IMR-90 (cell line): ENCODE data around the gene RAB12. TPM values are rescaled to one million over a fixed set of nuclear protein-coding genes. Genes with fewer than 3 reads are reported as not detected.

Source experiments
- ATAC-seq: fragments of 200-7000 bp; cut with Tn5 transposase; 2 replicates; pipeline ENCODE4 v1.9.1; 2020; ENCODE audit warnings: low read depth, mild to moderate bottlenecking, moderate library complexity
- BruUV-seq: library from RNA; stranded (reverse); fragments of 400-500 nt; replicated peaks from 2 replicates; lab custom pipeline; 2021; lab: Mats Ljungman, UMichigan
- CTCF ChIA-PET: fragments of 300-600 bp; formaldehyde crosslinking; extraction: SDS; loops from one replicate; lab custom pipeline; 2021; ENCODE audit warnings: antibody characterized with exemption; lab: Yijun Ruan, JAX
- POLR2A ChIA-PET: fragments of 300-600 bp; sonication (Branson Sonifier 250); formaldehyde crosslinking; loops from one replicate; lab custom pipeline; 2022; ENCODE audit warnings: antibody characterized with exemption; ENCODE audit not compliant: unreplicated experiment; lab: Charles Lee
- DNase-seq: peaks from one replicate; pipeline ENCODE4 v3.0.0; 2013
- H2AFZ ChIP-seq: replicated peaks from 2 replicates; pipeline ENCODE3; 2013; ENCODE audit warnings: low read length, mild to moderate bottlenecking; ENCODE audit not compliant: poor library complexity
- H2AK5ac ChIP-seq: 2 replicates; pipeline ENCODE4 v1.6.1; 2013; ENCODE audit warnings: low read depth, low read length, inconsistent platforms
- H2AK9ac ChIP-seq: replicated peaks from 2 replicates; pipeline ENCODE3; 2013; ENCODE audit warnings: mild to moderate bottlenecking, low read depth, low read length, moderate library complexity; ENCODE audit not compliant: poor library complexity
- H2BK120ac ChIP-seq: 2 replicates; pipeline ENCODE4 v1.6.1; 2013; ENCODE audit warnings: low read depth, low read length, inconsistent platforms
- H2BK15ac ChIP-seq: 3 replicates; pipeline ENCODE4 v1.6.1; 2013; ENCODE audit warnings: low read depth, low read length, inconsistent platforms
- H2BK20ac ChIP-seq: 2 replicates; pipeline ENCODE4 v1.6.1; 2013; ENCODE audit warnings: low read depth, mild to moderate bottlenecking, inconsistent platforms, low read length, moderate library complexity
- H2BK5ac ChIP-seq: 2 replicates; pipeline ENCODE4 v1.6.1; 2013; ENCODE audit warnings: mild to moderate bottlenecking, low read depth, low read length, inconsistent platforms; ENCODE audit not compliant: poor library complexity, severe bottlenecking
- H3K14ac ChIP-seq: replicated peaks from 2 replicates; pipeline ENCODE4 v1.6.1; 2013; ENCODE audit warnings: low read depth, low read length, inconsistent platforms
- H3K18ac ChIP-seq: 2 replicates; pipeline ENCODE4 v1.6.1; 2013; ENCODE audit warnings: low read depth, low read length, control low read depth
- H3K23ac ChIP-seq: 2 replicates; pipeline ENCODE4 v1.6.1; 2013; ENCODE audit warnings: low read depth, low read length, inconsistent platforms
- H3K27ac ChIP-seq: 2 replicates; pipeline ENCODE4 v1.5.1; 2013; ENCODE audit warnings: mild to moderate bottlenecking, control low read depth, low read length; ENCODE audit not compliant: insufficient read depth
- H3K27me3 ChIP-seq: 2 replicates; pipeline ENCODE4 v1.6.1; 2013; ENCODE audit warnings: low read length; ENCODE audit not compliant: control insufficient read depth, insufficient read depth
- H3K36me3 ChIP-seq: 2 replicates; pipeline ENCODE4 v1.6.1; 2013; ENCODE audit warnings: low read length, mixed read lengths; ENCODE audit not compliant: control insufficient read depth, insufficient read depth
- H3K4ac ChIP-seq: 2 replicates; pipeline ENCODE4 v1.6.1; 2013; ENCODE audit warnings: low read depth, low read length, inconsistent platforms
- H3K4me1 ChIP-seq: 2 replicates; pipeline ENCODE4 v1.6.1; 2013; ENCODE audit warnings: low read length, mixed read lengths; ENCODE audit not compliant: control insufficient read depth, insufficient read depth
- H3K4me2 ChIP-seq: 2 replicates; pipeline ENCODE4 v1.6.1; 2013; ENCODE audit warnings: low read depth, mild to moderate bottlenecking, control low read depth, low read length, moderate library complexity
- H3K4me3 ChIP-seq: 2 replicates; pipeline ENCODE4 v1.5.1; 2013; ENCODE audit warnings: low read depth, mild to moderate bottlenecking, control low read depth, low read length, moderate library complexity; ENCODE audit not compliant: insufficient read depth
- H3K56ac ChIP-seq: 2 replicates; pipeline ENCODE4 v1.6.1; 2013; ENCODE audit warnings: low read length, inconsistent platforms; ENCODE audit not compliant: insufficient read depth; ENCODE audit errors: extremely low read depth
- H3K79me1 ChIP-seq, 2 experiments: 2 replicates each; pipeline ENCODE4 v1.6.1; 2013; ENCODE audit warnings: low read length in 2 of 2, inconsistent platforms in 1 of 2, low read depth in 1 of 2
- H3K9ac ChIP-seq: 2 replicates; pipeline ENCODE4 v1.6.1; 2013; ENCODE audit warnings: low read depth, low read length, control low read depth
- H3K9me1 ChIP-seq: 2 replicates; pipeline ENCODE4 v1.6.1; 2013; ENCODE audit warnings: low read length, inconsistent platforms; ENCODE audit not compliant: insufficient read depth
- H3K9me3 ChIP-seq: 2 replicates; pipeline ENCODE4 v1.6.1; 2013; ENCODE audit warnings: low read length; ENCODE audit not compliant: control insufficient read depth, insufficient read depth
- H4K20me1 ChIP-seq: 2 replicates; pipeline ENCODE4 v1.6.1; 2013; ENCODE audit warnings: low read length, inconsistent platforms; ENCODE audit not compliant: insufficient read depth
- H4K5ac ChIP-seq: 2 replicates; pipeline ENCODE4 v1.6.1; 2013; ENCODE audit warnings: mild to moderate bottlenecking, low read depth, low read length, control low read depth
- H4K8ac ChIP-seq, 2 experiments: 2 replicates each; pipeline ENCODE4 v1.6.1; 2013; ENCODE audit warnings: low read depth in 2 of 2, low read length in 2 of 2, control low read depth in 1 of 2, inconsistent platforms in 1 of 2
- H4K91ac ChIP-seq: 2 replicates; pipeline ENCODE4 v1.6.1; 2013; ENCODE audit warnings: low read depth, low read length, inconsistent platforms; ENCODE audit not compliant: insufficient read depth
- BHLHE40 ChIP-seq: fragments of 150-350 bp; IDR thresholded peaks from 2 replicates; pipeline ENCODE4 v1.6.1; 2016; ENCODE audit warnings: mild to moderate bottlenecking, low read depth, low read length
- CEBPB ChIP-seq: IDR thresholded peaks from 2 replicates; pipeline ENCODE4 v1.6.1; 2012; ENCODE audit warnings: low read depth, low read length, improper control_type of control experiment
- FOS ChIP-seq: fragments of 150-350 bp; IDR thresholded peaks from 2 replicates; pipeline ENCODE4 v1.6.1; 2016; ENCODE audit warnings: low read depth, low read length
- MAFK ChIP-seq: IDR thresholded peaks from 2 replicates; pipeline ENCODE4 v1.6.1; 2012; ENCODE audit warnings: low read depth, low read length, improper control_type of control experiment
- MAZ ChIP-seq: IDR thresholded peaks from 2 replicates; pipeline ENCODE4 v1.6.1; 2012; ENCODE audit warnings: low read depth, mild to moderate bottlenecking, low read length, improper control_type of control experiment, moderate library complexity, borderline replicate concordance
- MXI1 ChIP-seq: IDR thresholded peaks from 2 replicates; pipeline ENCODE4 v1.6.1; 2012; ENCODE audit warnings: low read depth, mild to moderate bottlenecking, low read length, moderate library complexity, borderline replicate concordance
- NFE2L2 ChIP-seq: fragments of 150-350 bp; IDR thresholded peaks from 2 replicates; pipeline ENCODE4 v1.6.1; 2016; ENCODE audit warnings: low read depth, mild to moderate bottlenecking, low read length
- POLR2A ChIP-seq: IDR thresholded peaks from 2 replicates; pipeline ENCODE4 v1.6.1; 2012; ENCODE audit warnings: mild to moderate bottlenecking, low read depth, low read length
- RAD21 ChIP-seq: IDR thresholded peaks from 2 replicates; pipeline ENCODE4 v1.6.1; 2012; ENCODE audit warnings: low read length, improper control_type of control experiment
- RFX5 ChIP-seq: IDR thresholded peaks from 2 replicates; pipeline ENCODE4 v1.8.0; 2012; ENCODE audit warnings: low read depth, mild to moderate bottlenecking, low read length, moderate library complexity
- SMC3 ChIP-seq: fragments of 150-350 bp; IDR thresholded peaks from 2 replicates; pipeline ENCODE4 v1.6.1; 2016; ENCODE audit warnings: low read depth, mild to moderate bottlenecking, antibody characterized with exemption, low read length, moderate library complexity
- WGBS, 2 experiments: methylation state at CpG; one replicate each; pipeline versions ENCODE4 v1.1.5 to v1.1.7; 2013; ENCODE audit warnings: missing lambda C conversion rate in 2 of 2; ENCODE audit not compliant: insufficient read length in 1 of 2; ENCODE audit errors: extremely low coverage in 2 of 2; 5-methylcytosine and 5-hydroxymethylcytosine counted together
- dilution Hi-C: fragments of 300-500 bp; cut with HindIII; formaldehyde crosslinking; loops from one replicate; pipeline ENCODE4 v1.14.3; 2018; ENCODE audit warnings: low sequenced_read_pairs; ENCODE audit not compliant: unreplicated experiment
- in situ Hi-C: fragments of 300-500 bp; cut with MboI; formaldehyde crosslinking; loops from 3 replicates; pipeline ENCODE4 v1.14.3; 2019; ENCODE audit warnings: low sequenced_read_pairs, inconsistent platforms, mixed read lengths
- intact Hi-C: fragments of 100-400 bp; cut with micrococcal nuclease; formaldehyde crosslinking; loops from 2 replicates; pipeline ENCODE4 v1.10.0; 2022
- polyA plus RNA-seq, 3 experiments: library from polyadenylated mRNA; depleted of rRNA; stranded (reverse); fragments of >200 nt; gene quantifications; 2 replicates each; pipeline ENCODE4 v1.2.3, GENCODE V29; 2012; ENCODE audit warnings: low replicate concordance in 1 of 3
- total RNA-seq: library from RNA; depleted of rRNA; stranded (reverse); fragments of >200 nt; gene quantifications from 2 replicates; pipeline ENCODE4 v1.2.3, GENCODE V29; 2012
- TF ChIP-seq, protein P1 (sequence below): fragments of 150-350 bp; IDR thresholded peaks from 2 replicates; pipeline ENCODE4 v1.6.1; 2017; ENCODE audit warnings: mild to moderate bottlenecking, antibody characterized with exemption, low read length, low read depth
- TF ChIP-seq, protein P2 (sequence below): fragments of 150-350 bp; IDR thresholded peaks from 2 replicates; pipeline ENCODE4 v1.6.1; 2016; ENCODE audit warnings: low read depth, mild to moderate bottlenecking, low read length, moderate library complexity, borderline replicate concordance
- TF ChIP-seq, protein P3 (sequence below): conservative IDR thresholded peaks from 2 replicates; pipeline ENCODE4 v1.5.1; 2012; ENCODE audit warnings: mild to moderate bottlenecking, low read depth, low read length, improper control_type of control experiment

The RAB12 gene
- total and polyA plus RNA-seq, 2 of the 4 experiments (the other 2 are of a cell fraction), result 14.9 to 19.2 TPM

DNA sequence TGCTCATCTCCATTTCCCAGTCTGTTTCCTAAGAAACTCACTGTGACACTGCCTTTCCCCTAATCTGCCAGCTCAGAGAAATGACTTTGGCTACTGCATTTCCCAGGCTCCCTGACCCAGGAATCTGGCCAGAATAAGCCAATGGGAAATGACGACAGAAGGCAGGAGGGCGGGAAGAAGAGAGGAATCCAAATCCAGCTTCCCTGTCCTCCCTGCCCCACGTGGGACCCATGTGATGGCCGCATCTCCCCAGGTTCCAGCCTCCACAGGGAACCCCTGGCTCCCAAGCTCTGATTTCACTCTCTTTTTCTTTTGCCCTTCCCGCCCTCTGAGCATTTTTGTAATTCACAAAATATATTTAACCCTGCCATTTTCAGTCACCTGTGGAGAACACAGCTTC lies 37.8 kb upstream of the RAB12 start:
- POLR2A ChIA-PET, result no interaction called here
- Histone ChIP-seq H2AK9ac (no peak overlapping the region), H3K4me3 (no peak overlapping the region), H2AFZ (no peak overlapping the region), H3K9ac (no peak overlapping the region), H3K79me1 (no peaks in the 10 kb centered on the region), H3K9me1 (no peaks in the 10 kb centered on the region), H2AK5ac (no peak overlapping the region), H2BK120ac (no peak overlapping the region), H2BK20ac (no peak overlapping the region), H3K27ac (no peak overlapping the region), H3K27me3 (peaks cover 3% of the 10 kb centered on the region; the same call in 1 of the 2 replicates), H2BK15ac (no peak overlapping the region), H4K8ac (no peak overlapping the region), H3K36me3 (no peaks in the 10 kb centered on the region), H3K56ac (no peak overlapping the region), H3K4ac (no peak overlapping the region), H3K23ac (no peak overlapping the region), H4K5ac (no peak overlapping the region), H3K18ac (no peak overlapping the region), H3K14ac (no peak overlapping the region), H4K20me1 (no peaks in the 10 kb centered on the region), H4K91ac (no peak overlapping the region), H2BK5ac (no peak overlapping the region), H3K9me3 (no peaks in the 10 kb centered on the region), H3K4me2 (no peak overlapping the region), H3K4me1 (no peaks in the 10 kb centered on the region)
- no TSS peak for BruUV-seq
- CTCF ChIA-PET, result no interaction called here
- no peak for DNase-seq
- in situ Hi-C loops, result no loop called here
- no peak for TF ChIP-seq NFE2L2
- no peak for TF ChIP-seq SMC3
- no peak for TF ChIP-seq MAZ
- no peak for TF ChIP-seq RFX5
- TF ChIP-seq, protein P1, sequence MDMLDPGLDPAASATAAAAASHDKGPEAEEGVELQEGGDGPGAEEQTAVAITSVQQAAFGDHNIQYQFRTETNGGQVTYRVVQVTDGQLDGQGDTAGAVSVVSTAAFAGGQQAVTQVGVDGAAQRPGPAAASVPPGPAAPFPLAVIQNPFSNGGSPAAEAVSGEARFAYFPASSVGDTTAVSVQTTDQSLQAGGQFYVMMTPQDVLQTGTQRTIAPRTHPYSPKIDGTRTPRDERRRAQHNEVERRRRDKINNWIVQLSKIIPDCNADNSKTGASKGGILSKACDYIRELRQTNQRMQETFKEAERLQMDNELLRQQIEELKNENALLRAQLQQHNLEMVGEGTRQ, result no peak
- no peak for TF ChIP-seq MAFK
- TF ChIP-seq, protein P2, sequence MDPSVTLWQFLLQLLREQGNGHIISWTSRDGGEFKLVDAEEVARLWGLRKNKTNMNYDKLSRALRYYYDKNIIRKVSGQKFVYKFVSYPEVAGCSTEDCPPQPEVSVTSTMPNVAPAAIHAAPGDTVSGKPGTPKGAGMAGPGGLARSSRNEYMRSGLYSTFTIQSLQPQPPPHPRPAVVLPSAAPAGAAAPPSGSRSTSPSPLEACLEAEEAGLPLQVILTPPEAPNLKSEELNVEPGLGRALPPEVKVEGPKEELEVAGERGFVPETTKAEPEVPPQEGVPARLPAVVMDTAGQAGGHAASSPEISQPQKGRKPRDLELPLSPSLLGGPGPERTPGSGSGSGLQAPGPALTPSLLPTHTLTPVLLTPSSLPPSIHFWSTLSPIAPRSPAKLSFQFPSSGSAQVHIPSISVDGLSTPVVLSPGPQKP, result no peak
- no peak for TF ChIP-seq FOS
- TF ChIP-seq CEBPB, result no peak
- TF ChIP-seq MXI1, result no peak
- TF ChIP-seq RAD21, result no peak
- TF ChIP-seq BHLHE40, result no peak
- TF ChIP-seq POLR2A, result no peak
- TF ChIP-seq, protein P3, sequence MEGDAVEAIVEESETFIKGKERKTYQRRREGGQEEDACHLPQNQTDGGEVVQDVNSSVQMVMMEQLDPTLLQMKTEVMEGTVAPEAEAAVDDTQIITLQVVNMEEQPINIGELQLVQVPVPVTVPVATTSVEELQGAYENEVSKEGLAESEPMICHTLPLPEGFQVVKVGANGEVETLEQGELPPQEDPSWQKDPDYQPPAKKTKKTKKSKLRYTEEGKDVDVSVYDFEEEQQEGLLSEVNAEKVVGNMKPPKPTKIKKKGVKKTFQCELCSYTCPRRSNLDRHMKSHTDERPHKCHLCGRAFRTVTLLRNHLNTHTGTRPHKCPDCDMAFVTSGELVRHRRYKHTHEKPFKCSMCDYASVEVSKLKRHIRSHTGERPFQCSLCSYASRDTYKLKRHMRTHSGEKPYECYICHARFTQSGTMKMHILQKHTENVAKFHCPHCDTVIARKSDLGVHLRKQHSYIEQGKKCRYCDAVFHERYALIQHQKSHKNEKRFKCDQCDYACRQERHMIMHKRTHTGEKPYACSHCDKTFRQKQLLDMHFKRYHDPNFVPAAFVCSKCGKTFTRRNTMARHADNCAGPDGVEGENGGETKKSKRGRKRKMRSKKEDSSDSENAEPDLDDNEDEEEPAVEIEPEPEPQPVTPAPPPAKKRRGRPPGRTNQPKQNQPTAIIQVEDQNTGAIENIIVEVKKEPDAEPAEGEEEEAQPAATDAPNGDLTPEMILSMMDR, result no peak
- intact Hi-C loops, result no loop called here
- ATAC-seq, result no peak
- dilution Hi-C loops, result no loop called here
- 0% methylated on average over 2 of the region's 5 CpGs; no CpG with 5 or more reads in 1 of the 2 experiments for WGBS, 2 experiments
